Activated CD4-positive, alpha-beta T cell treated with anti-CD3 and anti-CD28 coated beads, Interleukin-2, amount 10 ng/mL, durations not matched to agents 24 days and 14 days (primary cell): ENCODE data around the gene GYS1. TPM values are rescaled to one million over a fixed set of nuclear protein-coding genes. Genes with fewer than 3 reads are reported as not detected.
"Not testable (repeated sequence)": the region's sequence is repeated elsewhere in the genome, so short reads cannot be mapped to it uniquely, and the experiment has no call there.

ENCODE experiments used
- DNase-seq: peaks from one replicate; pipeline ENCODE4 v3.0.0; 2022
- H3K27ac Mint-ChIP-seq: one replicate; pipeline ENCODE4 v1.8.0; 2022; ENCODE audit warnings: mild to moderate bottlenecking, mixed read lengths
- H3K27me3 Mint-ChIP-seq: one replicate; pipeline ENCODE4 v1.8.0; 2022; ENCODE audit warnings: mixed read lengths
- H3K36me3 Mint-ChIP-seq: one replicate; pipeline ENCODE4 v1.8.0; 2022; ENCODE audit warnings: low read depth, mild to moderate bottlenecking, mixed read lengths
- H3K4me1 Mint-ChIP-seq: one replicate; pipeline ENCODE4 v1.8.0; 2021; ENCODE audit warnings: mixed read lengths
- H3K4me3 Mint-ChIP-seq: one replicate; pipeline ENCODE4 v1.8.0; 2022; ENCODE audit warnings: mild to moderate bottlenecking, moderate library complexity, mixed read lengths
- H3K9me3 Mint-ChIP-seq: one replicate; pipeline ENCODE4 v1.8.0; 2021; ENCODE audit warnings: mixed read lengths
- intact Hi-C: fragments of 100-400 bp; cut with micrococcal nuclease; formaldehyde crosslinking; loops from one replicate; pipeline ENCODE4 v1.15.1; 2023
- total RNA-seq: library from RNA; stranded (reverse); gene quantifications from 2 replicates; pipeline ENCODE4 v1.2.3, GENCODE V29; 2022

The GYS1 gene
- total RNA-seq: 73.8 and 77.8 TPM in 2 replicates

DNA sequence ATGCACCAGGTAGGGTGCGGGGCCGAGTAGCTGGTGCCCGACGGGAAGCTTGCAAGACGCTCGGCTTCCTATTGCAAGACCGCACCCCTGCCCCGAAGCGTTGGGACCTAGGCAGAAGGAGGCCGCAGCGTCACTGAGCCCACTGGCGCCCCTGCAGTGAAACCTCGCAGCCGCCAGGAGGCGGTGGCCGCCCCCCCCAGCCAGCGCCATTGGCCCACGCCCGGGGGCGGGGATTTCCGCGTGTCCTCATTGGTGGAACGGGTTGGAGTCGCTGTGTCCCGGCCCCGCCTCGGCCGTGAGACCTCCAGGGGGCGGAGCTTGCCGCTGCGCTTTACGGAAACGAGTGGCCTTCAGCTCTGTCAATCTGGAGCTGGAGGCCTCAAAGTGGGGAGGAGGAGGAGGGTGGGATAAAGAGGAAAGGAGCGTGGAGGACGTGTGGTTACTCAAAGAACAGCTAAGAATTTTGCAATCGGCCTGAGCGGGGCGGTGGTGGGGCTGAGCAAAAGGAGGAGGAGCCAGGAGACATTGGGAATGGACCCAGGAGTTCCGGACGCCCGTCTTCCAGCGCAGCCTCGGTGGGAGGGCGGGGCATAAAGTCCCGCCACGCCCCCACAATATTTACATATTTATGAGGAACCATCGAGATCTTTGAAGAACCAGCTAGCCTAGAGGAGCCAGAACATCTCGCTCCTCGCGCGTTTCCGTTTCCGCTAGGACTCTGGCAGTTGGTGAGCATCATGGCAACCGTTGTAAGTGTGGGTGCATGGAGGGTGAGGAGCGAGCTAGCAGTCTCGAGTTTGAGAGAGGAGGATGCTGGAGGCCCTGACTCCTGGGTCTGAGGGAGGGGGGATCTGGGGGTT, at the start of gene GYS1, which contains the start of gene RUVBL2:
Gene GYS1, minus strand, starts transcription at position 135 of the 860 bp plus-strand sequence. CDS start 197 bp downstream, outside the sequence.
Gene RUVBL2, plus strand, starts transcription at position 713 of the 860 bp plus-strand sequence. Its CDS starts 25 bp downstream, at position 738.
- H3K27ac Mint-ChIP-seq: peak within 1 kb of the TSS; percentile 97
- no peaks in the 10 kb centered on the region for H3K27me3 Mint-ChIP-seq
- H3K9me3 Mint-ChIP-seq: no peaks in the 10 kb centered on the region
- peak; percentile 100 for DNase-seq
- H3K4me1 Mint-ChIP-seq: peaks cover 40% of the 10 kb centered on the region
- peaks cover 28% of the 10 kb centered on the region for H3K36me3 Mint-ChIP-seq
- intact Hi-C loops: loop anchor here (1.0 to 5.0 kb wide), 7 partner anchors 15 to 356 kb away; partner anchors contain the start of genes BAX, C19orf73, DBP and FTL
- H3K4me3 Mint-ChIP-seq: peak within 1 kb of the TSS; percentile 92

DNA sequence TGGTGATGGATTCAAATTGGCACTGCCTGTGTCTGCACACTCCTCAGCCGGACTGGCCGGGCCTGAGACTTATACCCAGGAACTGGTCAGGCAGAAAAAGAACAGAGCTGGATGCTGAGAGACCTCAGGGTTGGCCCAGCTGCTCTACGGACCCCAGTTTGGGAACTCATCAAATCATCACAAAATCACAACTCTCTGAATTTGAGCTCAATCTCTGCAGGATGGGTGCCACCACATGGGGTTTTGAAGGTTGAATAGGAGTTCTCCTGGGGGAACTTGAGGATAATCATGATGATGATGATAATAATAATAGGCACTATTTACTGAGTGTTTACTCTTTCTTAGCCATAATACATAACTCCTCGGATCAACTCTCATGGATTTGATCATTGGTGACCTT, 49.6 kb upstream of the GYS1 start:
- H3K4me3 Mint-ChIP-seq, H3K27me3 Mint-ChIP-seq, H3K27ac Mint-ChIP-seq, DNase-seq, H3K4me1 Mint-ChIP-seq, H3K9me3 Mint-ChIP-seq, intact Hi-C loops, H3K36me3 Mint-ChIP-seq: not testable (repeated sequence)

DNA sequence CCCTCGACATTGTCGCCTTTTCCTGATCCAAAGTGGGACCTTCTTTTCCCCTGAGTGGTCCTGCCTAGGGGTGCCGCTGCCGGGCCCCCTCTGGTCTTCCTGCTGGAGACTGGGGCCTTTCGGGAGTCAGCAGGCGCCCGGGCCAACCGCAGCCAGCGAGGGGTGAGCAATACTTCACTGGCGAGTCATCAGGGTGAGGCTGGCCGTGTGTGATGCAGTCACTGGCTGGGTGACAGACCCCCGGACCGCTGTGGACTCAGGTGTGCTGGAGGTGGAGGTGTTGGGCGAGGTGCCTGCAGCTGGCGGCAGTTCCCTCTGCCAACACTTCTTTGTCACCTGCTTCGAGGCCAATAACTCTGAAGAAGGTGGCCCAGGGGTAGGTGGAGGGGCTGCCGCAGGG, 49.1 kb upstream of the GYS1 start:
- Mint-ChIP-seq H3K9me3 (no peaks in the 10 kb centered on the region), H3K27ac (no peak overlapping the region), H3K36me3 (no peaks in the 10 kb centered on the region), H3K4me3 (no peak overlapping the region), H3K27me3 (no peaks in the 10 kb centered on the region), H3K4me1 (no peaks in the 10 kb centered on the region)
- intact Hi-C loops: no loop called here
- no peak for DNase-seq

DNA sequence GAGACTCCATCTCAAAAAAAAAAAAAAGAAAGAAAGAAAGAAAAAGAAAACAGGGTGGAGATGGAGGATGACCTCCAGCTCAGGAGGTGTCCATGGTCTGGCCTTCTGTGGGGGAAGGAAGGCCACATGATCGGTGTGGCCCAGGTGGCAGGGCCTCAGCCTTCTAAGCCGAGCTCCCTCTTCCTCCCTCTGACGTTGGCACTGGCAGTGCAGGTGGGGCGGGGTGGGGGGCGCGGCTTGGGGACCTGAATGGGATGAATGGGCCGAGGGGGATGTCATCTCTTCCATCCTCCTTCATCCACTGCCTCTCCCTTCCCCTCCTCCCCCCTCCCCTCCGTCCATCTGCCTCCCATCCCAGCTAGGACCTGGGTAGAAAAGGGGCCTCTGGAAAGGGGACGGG, 46.6 kb upstream of the GYS1 start:
- H3K27ac Mint-ChIP-seq, H3K36me3 Mint-ChIP-seq, intact Hi-C loops, H3K27me3 Mint-ChIP-seq, H3K4me1 Mint-ChIP-seq, H3K4me3 Mint-ChIP-seq, DNase-seq, H3K9me3 Mint-ChIP-seq: not testable (repeated sequence)

DNA sequence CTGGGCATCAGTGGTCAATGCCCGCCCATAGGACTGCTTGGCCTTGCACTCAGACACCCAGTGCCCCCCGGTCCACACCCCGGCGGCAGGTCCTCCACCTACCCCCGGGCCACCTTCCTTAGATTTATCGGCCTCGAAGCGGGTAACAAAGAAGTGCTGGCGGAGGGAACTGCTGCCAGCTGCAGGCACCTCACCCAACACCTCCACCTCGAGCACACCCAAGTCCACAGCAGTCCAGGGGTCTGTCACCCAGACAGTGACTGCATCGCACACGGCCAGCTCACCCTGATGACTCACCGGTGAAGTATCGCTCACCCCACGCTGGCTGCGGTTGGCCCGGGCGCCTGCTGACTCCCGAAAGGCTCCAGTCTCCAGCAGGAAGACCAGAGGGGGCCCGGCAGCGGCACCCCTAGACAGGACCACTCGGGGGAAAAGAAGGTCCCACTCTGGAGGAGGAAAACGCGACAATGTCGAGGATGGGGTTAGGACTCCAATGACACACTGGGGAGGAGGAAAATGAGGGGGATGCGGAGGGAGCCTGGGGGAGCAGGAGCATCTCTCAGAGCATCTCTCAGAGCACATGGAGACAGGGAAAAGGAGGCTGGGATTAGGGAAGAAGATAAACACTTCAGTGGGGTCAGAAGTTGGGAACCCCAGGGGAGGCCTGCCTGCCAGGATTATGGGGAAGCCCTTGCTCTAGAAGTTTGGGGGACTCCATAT, 45.6 kb upstream of the GYS1 start:
- intact Hi-C loops, H3K4me3 Mint-ChIP-seq, H3K27me3 Mint-ChIP-seq, H3K27ac Mint-ChIP-seq, H3K4me1 Mint-ChIP-seq, DNase-seq, H3K36me3 Mint-ChIP-seq, H3K9me3 Mint-ChIP-seq: not testable (repeated sequence)

DNA sequence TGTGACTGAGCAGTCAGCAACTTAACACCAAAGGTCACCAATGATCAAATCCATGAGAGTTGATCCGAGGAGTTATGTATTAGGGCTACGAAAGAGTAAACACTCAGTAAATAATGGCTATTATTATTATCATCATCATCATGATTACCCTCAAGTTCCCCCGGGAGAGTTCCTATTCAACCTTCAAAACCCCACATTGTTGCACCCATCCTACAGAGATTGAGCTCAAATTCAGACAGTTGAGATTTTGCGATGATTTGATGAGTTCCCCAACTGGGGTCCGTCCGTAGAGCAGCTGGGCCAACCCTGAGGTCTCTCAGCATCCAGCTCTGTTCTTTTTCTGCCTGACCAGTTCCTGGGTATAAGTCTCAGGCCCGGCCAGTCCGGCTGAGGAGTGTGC, 45.0 kb upstream of the GYS1 start:
- H3K4me1 Mint-ChIP-seq, H3K4me3 Mint-ChIP-seq, intact Hi-C loops, DNase-seq, H3K27ac Mint-ChIP-seq, H3K36me3 Mint-ChIP-seq, H3K27me3 Mint-ChIP-seq, H3K9me3 Mint-ChIP-seq: not testable (repeated sequence)

DNA sequence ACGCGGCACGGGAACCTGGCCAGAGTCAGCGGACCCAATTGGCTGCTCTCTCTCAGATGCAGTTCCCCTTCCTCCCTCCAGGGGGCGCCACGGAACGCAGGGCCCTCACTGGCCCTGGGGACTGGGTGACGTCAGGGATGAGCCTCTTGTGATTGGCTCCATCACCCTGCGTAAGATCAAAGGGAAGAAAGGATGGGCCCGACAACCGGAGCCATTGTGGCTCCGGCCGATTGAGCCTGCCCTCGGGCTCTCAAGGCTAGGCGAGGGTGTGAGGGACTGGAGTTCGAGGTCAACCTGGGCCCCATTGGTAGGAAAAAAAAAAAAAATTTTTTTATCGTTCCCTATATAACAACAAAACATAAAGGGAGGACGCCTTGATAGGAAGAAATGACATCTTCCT, 43.7 kb upstream of the GYS1 start, which contains the start of gene CGB1:
Gene CGB1, minus strand, starts transcription at position 81 of the 400 bp plus-strand sequence. CDS start 184 bp downstream, outside the sequence.
- H3K4me1 Mint-ChIP-seq, H3K36me3 Mint-ChIP-seq, H3K4me3 Mint-ChIP-seq, intact Hi-C loops, H3K9me3 Mint-ChIP-seq, H3K27me3 Mint-ChIP-seq, H3K27ac Mint-ChIP-seq: not testable (repeated sequence)
- peak; percentile 85 for DNase-seq

DNA sequence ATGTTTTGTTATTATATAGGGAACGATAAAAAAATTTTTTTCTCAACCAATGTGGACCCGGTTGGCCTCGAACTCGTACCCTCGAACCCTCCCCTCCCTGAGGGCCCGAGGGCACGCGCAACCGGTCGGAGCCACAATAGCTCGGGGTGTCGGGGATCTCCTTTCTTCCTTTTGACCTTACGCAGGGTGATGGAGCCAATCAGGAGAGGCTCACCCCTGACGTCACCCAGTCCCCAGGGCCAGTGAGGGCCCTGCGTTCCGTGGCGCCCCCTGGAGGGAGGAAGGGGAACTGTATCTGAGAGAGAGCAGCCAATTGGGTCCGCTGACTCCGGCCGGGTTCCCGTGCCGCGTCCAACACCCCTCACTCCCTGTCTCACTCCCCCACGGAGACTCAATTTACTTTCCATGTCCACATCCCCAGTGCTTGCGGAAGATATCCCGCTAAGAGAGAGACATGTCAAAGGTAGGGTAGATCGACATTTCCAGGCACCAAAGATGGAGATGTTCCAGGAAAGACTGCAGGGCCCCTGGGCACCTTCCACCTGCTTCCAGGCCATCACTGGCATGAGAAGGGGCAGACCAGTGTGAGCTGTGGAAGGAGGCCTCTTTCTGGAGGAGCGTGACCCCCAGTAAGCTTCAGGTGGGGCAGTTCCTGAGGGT, 38.7 kb upstream of the GYS1 start, which contains the start of gene CGB2:
Gene CGB2, plus strand, starts transcription at position 249 of the 660 bp plus-strand sequence. Its CDS starts 206 bp downstream, at position 455.
- H3K4me1 Mint-ChIP-seq, H3K36me3 Mint-ChIP-seq, H3K9me3 Mint-ChIP-seq, intact Hi-C loops, H3K27me3 Mint-ChIP-seq: not testable (repeated sequence)
- peak; percentile 89 for DNase-seq
- Mint-ChIP-seq H3K4me3 (peak within 1 kb of the TSS; percentile 29), H3K27ac (peak within 1 kb of the TSS; percentile 66)

DNA sequence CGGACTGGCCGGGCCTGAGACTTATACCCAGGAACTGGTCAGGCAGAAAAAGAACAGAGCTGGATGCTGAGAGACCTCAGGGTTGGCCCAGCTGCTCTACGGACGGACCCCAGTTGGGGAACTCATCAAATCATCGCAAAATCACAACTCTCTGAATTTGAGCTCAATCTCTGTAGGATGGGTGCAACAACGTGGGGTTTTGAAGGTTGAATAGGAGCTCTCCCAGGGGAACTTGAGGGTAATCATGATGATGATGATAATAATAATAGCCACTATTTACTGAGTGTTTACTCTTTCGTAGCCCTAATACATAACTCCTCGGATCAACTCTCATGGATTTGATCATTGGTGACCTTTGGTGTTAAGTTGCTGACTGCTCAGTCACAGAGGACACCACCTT, 37.2 kb upstream of the GYS1 start:
- H3K27me3 Mint-ChIP-seq, DNase-seq, H3K4me3 Mint-ChIP-seq, H3K36me3 Mint-ChIP-seq, H3K27ac Mint-ChIP-seq, H3K9me3 Mint-ChIP-seq, intact Hi-C loops, H3K4me1 Mint-ChIP-seq: not testable (repeated sequence)

DNA sequence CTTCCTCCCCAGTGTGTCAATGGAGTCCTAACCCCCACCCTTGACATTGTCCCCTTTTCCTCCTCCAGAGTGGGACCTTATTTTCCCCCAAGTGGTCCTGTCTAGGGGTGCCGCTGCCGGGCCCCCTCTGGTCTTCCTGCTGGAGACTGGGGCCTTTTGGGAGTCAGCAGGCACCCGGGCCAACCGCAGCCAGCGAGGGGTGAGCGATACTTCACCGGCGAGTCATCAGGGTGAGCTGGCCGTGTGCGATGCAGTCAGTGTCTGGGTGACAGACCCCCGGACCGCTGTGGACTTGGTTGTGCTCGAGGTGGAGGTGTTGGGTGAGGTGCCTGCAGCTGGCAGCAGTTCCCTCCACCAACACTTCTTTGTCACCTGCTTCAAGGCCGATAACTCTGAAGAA, 36.6 kb upstream of the GYS1 start:
- DNase-seq, intact Hi-C loops, H3K27ac Mint-ChIP-seq, H3K27me3 Mint-ChIP-seq, H3K9me3 Mint-ChIP-seq, H3K36me3 Mint-ChIP-seq, H3K4me3 Mint-ChIP-seq, H3K4me1 Mint-ChIP-seq: not testable (repeated sequence)

DNA sequence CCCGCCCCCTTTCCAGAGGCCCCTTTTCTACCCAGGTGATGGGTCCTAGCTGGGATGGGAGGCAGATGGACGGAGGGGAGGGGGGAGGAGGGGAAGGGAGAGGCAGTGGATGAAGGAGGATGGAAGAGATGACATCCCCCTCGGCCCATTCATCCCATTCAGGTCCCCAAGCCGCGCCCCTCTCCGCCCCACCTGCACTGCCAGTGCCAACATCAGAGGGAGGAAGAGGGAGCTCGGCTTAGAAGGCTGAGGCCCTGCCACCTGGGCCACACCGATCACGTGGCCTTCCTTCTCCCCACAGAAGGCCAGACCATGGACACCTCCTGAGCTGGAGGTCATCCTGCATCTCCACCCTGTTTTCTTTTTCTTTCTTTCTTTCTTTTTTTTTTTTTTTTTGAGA, 35.6 kb upstream of the GYS1 start:
- H3K27ac Mint-ChIP-seq, H3K9me3 Mint-ChIP-seq, DNase-seq, H3K27me3 Mint-ChIP-seq, H3K36me3 Mint-ChIP-seq, intact Hi-C loops, H3K4me1 Mint-ChIP-seq, H3K4me3 Mint-ChIP-seq: not testable (repeated sequence)

DNA sequence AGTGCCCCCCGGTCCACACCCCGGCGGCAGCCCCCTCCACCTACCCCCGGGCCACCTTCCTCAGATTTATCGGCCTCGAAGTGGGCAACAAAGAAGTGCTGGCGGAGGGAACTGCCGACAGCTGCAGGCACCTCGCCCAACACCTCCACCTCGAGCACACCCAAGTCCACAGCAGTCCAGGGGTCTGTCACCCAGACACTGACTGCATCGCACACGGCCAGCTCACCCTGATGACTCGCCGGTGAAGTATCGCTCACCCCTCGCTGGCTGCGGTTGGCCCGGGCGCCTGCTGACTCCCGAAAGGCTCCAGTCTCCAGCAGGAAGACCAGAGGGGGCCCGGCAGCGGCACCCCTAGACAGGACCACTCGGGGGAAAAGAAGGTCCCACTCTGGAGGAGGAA, 32.5 kb upstream of the GYS1 start:
- intact Hi-C loops, H3K27ac Mint-ChIP-seq, DNase-seq, H3K4me3 Mint-ChIP-seq, H3K36me3 Mint-ChIP-seq, H3K4me1 Mint-ChIP-seq, H3K9me3 Mint-ChIP-seq: not testable (repeated sequence)
- peaks cover 10% of the 10 kb centered on the region for H3K27me3 Mint-ChIP-seq

DNA sequence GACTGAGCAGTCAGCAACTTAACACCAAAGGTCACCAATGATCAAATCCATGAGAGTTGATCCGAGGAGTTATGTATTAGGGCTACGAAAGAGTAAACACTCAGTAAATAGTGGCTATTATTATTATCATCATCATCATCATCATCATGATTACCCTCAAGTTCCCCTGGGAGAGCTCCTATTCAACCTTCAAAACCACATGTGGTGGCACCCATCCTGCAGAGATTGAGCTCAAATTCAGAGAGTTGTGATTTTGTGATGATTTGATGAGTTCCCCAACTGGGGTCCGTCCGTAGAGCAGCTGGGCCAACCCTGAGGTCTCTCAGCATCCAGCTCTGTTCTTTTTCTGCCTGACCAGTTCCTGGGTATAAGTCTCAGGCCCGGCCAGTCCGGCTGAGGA, 32.0 kb upstream of the GYS1 start:
- H3K9me3 Mint-ChIP-seq, DNase-seq, H3K4me1 Mint-ChIP-seq, intact Hi-C loops, H3K27ac Mint-ChIP-seq, H3K36me3 Mint-ChIP-seq, H3K4me3 Mint-ChIP-seq: not testable (repeated sequence)
- peaks cover 14% of the 10 kb centered on the region for H3K27me3 Mint-ChIP-seq

DNA sequence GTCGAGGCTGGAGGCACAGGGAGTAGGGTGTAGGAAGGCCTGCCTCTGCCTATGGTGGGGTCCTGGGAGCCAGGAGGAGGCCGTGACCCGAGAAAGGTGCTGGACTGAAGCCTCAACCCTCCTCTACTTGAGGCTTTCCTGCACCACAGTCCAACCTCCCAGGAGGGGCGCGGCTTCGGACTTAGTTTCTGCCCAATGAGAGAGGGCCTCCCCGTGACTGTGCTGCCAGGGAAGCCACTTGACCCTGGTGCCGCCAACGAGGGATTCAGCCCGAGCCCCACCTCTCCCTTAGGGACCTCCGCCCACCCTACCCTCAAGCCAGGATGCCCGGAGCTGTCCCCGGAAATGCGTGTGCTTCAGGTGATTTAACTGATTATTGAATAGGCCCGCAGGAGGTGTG, 31.1 kb upstream of the GYS1 start, which contains the start of gene CGB3:
Gene CGB3, minus strand, starts transcription at position 101 of the 400 bp plus-strand sequence. CDS start 362 bp downstream, outside the sequence.
- Mint-ChIP-seq H3K4me1 (peaks cover 11% of the 10 kb centered on the region), H3K27me3 (peaks cover 20% of the 10 kb centered on the region)
- H3K36me3 Mint-ChIP-seq, intact Hi-C loops, H3K27ac Mint-ChIP-seq, H3K9me3 Mint-ChIP-seq, DNase-seq, H3K4me3 Mint-ChIP-seq: not testable (repeated sequence)
